Measurements from ENCODE around the gene NFKBIE. TPM values are rescaled to one million over a fixed set of nuclear protein-coding genes. Genes with fewer than 3 reads are reported as not detected.
"Not testable (repeated sequence)": the region's sequence is repeated elsewhere in the genome, so short reads cannot be mapped to it uniquely, and the experiment has no call there.

The NFKBIE gene, protein sequence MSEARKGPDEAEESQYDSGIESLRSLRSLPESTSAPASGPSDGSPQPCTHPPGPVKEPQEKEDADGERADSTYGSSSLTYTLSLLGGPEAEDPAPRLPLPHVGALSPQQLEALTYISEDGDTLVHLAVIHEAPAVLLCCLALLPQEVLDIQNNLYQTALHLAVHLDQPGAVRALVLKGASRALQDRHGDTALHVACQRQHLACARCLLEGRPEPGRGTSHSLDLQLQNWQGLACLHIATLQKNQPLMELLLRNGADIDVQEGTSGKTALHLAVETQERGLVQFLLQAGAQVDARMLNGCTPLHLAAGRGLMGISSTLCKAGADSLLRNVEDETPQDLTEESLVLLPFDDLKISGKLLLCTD
- total RNA-seq, result 7.6 and 9.9 TPM in 2 replicates

- peak; percentile 91 to 94 for DNase-seq (ENCODE audit: low read depth in 2 of 2)
Measured at GRCh38 chr6:44265007-44265721, at the start of gene NFKBIE. TSS of gene NFKBIE (minus strand) at chr6:44265551. CDS start at chr6:44265346, 205 bp downstream.

DNA sequence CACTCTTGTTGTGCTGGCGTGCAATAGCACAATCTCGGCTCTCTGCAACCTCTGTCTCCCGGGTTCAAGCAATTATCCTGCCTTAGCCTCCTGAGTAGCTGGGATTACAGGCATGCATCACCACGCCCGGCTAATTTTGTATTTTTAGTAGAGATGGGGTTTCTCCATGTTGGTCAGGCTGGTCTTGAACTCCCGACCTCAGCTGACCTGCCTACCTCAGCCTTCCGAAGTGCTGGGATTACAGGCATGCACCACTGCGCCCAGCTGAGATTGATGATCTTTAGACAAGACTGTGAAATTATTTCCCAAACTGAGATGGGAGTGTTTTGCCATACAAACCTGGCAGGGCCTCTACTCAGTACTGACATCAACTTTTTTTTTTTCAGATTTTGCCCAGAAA lies 49.3 kb upstream of the NFKBIE start:
- DNase-seq (ENCODE audit: low read depth in 2 of 2), result not testable (repeated sequence)

- peak; percentile 89 to 92 for DNase-seq (ENCODE audit: low read depth in 2 of 2)
Measured at GRCh38 chr6:44312901-44313788, 47.8 kb upstream of the NFKBIE start, which contains the start of gene AARS2. TSS of gene AARS2 (minus strand) at chr6:44313347. CDS start at chr6:44313323, 24 bp downstream.

DNA sequence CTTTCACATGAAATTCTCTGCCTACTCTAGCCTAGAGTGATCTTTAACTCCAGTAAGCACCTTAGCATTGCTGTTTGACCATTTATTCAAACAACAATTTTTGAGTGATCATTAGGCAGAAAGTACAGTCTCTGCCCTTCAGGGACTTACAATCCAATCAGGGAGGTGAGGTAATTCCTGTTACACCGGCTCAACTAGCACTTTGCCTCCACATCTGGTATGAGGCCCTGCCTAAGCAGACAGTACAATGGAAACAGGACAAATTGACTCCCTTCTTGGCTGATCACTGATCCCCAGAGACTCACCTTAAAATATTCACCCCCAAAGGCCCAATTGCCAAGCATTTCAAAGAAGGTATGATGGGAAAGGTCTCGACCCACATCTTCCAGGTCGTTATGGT lies 46.4 kb upstream of the NFKBIE start:
- no peak for DNase-seq (ENCODE audit: low read depth in 2 of 2)

GRCh38 chr6:44311304-44311703 lies 46.0 kb upstream of the NFKBIE start:
- no peak for DNase-seq (ENCODE audit: low read depth in 2 of 2)

GRCh38 chr6:44310241-44310640 lies 44.9 kb upstream of the NFKBIE start:
- DNase-seq (ENCODE audit: low read depth in 2 of 2), result no peak

GRCh38 chr6:44309631-44310030 lies 44.3 kb upstream of the NFKBIE start:
- no peak for DNase-seq (ENCODE audit: low read depth in 2 of 2)

DNA sequence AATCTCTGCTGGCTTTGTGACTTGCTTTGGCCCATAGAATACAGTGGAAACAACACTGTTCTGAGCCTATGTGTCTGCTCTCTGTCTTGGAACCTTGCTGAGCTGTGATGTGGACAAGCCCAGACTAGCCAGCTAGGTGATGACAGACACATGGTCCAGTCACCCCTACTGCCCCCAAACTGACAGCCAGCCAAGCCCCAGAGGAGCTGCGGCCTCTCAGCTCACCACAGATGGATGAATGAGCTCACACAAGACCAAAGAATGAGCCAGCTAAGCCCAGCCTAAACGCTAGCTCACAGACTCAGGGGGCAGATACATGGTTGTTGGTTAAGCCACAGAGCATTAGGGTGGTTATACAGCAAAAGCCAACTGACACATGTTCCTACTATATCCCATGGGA lies 43.7 kb upstream of the NFKBIE start:
- DNase-seq (ENCODE audit: low read depth in 2 of 2), result peak in 1 of 2 donors; percentile 31

DNA sequence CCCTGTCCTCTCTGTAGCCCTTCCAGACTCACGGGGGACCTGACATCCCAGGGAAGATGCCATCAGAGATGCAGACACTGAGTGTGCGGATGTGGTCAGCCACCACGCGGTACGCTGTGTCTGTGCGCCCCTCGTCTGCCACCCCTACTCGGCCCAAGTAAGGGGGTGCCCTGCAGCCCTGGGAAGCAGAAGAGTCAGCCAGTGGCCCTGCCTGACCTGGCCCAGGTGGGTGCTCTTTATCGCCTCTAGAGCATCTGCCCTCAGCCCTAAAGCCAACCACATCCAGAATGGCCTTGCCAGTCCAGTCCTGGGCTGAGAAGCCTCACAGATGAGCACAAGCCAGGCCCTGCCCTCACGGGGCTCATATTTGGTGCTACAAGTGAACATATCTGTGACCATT lies 41.9 kb upstream of the NFKBIE start:
- no peak for DNase-seq (ENCODE audit: low read depth in 2 of 2)

GRCh38 chr6:44306710-44307109 lies 41.4 kb upstream of the NFKBIE start:
- DNase-seq (ENCODE audit: low read depth in 2 of 2), result no peak

DNA sequence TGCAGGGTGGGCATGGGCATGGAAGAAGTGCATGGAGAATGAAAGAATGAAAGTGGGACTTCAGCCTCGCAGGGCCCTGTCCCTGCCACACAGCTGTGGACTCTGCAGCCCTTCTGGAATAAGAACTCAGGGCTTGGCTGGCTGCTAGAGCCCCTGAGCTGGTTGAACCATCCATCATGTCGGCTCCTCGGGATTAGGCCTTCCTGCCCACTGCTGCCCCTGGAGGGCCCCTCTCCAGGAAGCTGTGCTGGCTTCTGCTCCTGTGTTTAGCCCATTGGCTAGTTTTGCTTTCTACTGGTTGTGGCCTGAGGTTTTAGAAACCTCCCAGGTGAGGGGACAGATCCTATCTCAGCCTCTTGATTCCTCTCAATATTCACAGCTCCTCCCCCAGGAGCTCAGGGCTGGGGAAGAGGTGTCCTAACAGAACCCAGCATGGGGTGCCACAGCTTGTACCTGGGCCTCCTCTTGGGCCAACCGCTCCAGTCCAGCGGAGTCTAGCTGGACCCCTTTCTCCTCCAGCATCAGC lies 39.9 kb upstream of the NFKBIE start:
- no peak for DNase-seq (ENCODE audit: low read depth in 2 of 2)

- DNase-seq (ENCODE audit: low read depth in 2 of 2), result peak; percentile 61 to 63
Measured at GRCh38 chr6:44304282-44305199, 39.2 kb upstream of the NFKBIE start.

GRCh38 chr6:44303842-44304241 lies 38.5 kb upstream of the NFKBIE start:
- no peak for DNase-seq (ENCODE audit: low read depth in 2 of 2)

DNA sequence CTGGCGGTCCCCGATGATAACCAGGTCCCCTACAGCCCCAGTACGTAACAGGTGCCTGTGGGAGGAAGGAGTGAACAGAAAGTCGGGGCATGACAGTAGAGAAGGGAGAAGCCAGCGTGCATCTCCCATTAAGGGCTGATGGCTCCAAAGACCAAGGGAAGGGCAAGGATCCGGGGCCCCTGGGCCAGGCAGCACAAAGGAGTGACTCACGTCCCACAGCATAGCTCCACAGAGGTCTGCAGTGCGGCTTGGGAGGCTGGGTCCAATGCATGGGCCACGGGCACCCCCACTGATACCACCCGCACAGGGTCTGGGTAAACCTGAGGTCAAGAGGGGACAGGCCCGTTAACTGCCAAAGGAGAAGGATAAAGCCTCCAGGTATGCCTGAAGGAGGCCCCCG lies 37.5 kb upstream of the NFKBIE start:
- no peak for DNase-seq (ENCODE audit: low read depth in 2 of 2)

GRCh38 chr6:44301782-44302564 lies 36.6 kb upstream of the NFKBIE start:
- no peak for DNase-seq (ENCODE audit: low read depth in 2 of 2)

DNA sequence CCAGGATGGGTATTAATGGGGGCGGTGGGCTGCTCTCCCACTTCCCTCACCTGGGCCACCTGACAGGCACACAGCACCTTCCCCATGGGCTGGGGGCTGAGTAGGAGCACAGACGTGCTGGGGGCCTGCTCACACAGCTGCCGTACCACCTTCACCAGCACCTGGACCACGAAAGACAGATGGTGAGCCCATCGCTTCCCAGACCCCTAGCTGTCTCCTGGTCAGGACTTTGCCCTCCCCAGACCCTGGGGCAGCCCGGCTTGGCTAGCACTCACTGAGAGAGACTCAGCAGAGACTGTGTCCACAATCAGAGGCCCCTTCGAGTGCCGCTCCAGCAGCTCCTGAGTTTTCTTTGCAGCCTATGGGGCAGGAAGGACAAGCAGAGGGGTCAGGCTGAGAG lies 35.8 kb upstream of the NFKBIE start:
- no peak for DNase-seq (ENCODE audit: low read depth in 2 of 2)

GRCh38 chr6:44300292-44300823 lies 35.0 kb upstream of the NFKBIE start:
- no peak for DNase-seq (ENCODE audit: low read depth in 2 of 2)

GRCh38 chr6:44298864-44299263 lies 33.5 kb upstream of the NFKBIE start:
- DNase-seq (ENCODE audit: low read depth in 2 of 2), result no peak

GRCh38 chr6:44298055-44298803 lies 32.9 kb upstream of the NFKBIE start:
- DNase-seq (ENCODE audit: low read depth in 2 of 2), result no peak
